ENCODE results near the gene STYXL1.

STYXL1 gene

DNA sequence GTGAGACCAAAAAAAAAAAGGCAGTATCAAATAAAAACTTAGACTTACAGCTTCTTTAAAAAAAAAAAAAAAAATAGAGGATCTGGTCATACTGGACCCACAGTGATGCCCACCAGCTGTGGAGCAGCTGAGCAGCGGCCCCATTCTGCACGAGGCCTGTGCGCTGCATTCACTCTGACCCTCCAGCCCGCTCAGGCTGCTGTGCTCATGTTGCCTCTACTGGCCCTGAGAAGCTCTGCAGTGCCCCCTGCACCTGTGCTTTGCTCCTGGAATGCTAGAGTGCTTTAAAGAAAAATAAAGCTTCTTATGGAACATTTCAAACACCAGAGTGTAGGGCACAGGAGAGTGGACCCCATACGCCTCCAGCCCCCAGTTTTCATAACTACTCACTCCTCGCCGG, 86.6 kb downstream of the STYXL1 start:
- in situ Hi-C loops (cut with HindIII; ENCODE audit: low sequenced_read_pairs), result loop anchor here (5.0 kb wide), 1 partner anchor 54 kb away; no protein-coding TSS in a partner anchor

DNA sequence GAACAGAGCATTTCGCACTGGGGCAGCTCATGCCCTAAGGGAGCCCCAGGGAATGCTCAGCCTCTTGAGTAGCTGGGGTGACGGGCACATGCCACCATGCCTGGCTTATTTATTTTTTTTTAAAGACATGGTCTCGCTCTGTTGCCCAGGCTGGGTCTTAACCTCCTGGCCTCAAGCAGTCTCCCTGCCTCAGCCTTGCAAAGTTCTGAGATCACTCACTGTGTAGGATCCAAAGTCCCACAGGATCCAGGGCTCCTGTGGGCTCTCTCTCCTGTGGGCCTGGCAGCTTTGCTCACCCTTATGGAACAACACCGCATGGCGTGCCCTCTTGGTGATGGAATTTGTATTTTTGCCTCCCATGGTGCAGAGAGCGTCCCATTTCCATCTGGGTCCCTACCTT, 87.4 kb downstream of the STYXL1 start:
- in situ Hi-C loops (cut with HindIII; ENCODE audit: low sequenced_read_pairs), result loop anchor here (5.0 kb wide), 1 partner anchor 53 kb away; no protein-coding TSS in a partner anchor

- in situ Hi-C loops (cut with HindIII; ENCODE audit: low sequenced_read_pairs), result no loop called here
Observed at GRCh38 chr7:75958802-75959543, 88.8 kb downstream of the STYXL1 start.

DNA sequence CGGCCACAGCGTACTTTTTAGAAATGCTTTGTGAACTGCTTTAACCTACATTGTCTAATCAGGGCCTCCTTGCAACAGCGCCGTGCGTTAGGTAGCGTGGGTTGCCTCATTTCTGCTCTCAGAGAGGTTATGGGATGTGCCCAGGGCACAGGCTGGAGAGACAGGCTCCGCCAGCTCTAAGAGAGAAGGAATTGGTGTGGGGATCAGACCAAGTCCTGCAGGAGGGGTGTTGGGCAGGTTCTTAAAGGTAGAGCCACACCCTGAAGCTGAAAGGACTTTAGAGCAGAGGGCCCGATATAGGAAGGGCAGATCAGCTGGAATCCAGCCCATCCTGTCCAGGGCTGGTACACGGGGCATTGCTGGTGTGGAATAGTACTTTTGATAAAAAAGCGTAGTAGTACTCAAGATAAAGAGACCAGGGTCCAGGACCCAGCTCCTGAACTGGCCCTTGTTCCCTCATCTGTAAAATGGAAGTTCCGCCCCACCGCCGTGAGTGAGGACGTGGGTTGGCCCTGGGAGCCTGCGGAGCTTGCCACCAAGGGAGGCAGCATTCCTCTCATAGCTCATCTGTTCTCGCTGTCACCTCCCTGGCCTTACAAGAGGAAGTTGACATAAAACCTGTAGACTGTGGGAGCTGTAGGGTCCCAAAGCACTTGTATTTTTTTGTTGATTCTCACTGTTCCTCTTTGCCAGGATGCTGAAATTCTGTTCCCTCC, 90.6 kb downstream of the STYXL1 start:
- in situ Hi-C loops (cut with HindIII; ENCODE audit: low sequenced_read_pairs), result no loop called here

- in situ Hi-C loops (cut with HindIII; ENCODE audit: low sequenced_read_pairs), result no loop called here
Observed at GRCh38 chr7:75955331-75955955, 92.4 kb downstream of the STYXL1 start.

DNA sequence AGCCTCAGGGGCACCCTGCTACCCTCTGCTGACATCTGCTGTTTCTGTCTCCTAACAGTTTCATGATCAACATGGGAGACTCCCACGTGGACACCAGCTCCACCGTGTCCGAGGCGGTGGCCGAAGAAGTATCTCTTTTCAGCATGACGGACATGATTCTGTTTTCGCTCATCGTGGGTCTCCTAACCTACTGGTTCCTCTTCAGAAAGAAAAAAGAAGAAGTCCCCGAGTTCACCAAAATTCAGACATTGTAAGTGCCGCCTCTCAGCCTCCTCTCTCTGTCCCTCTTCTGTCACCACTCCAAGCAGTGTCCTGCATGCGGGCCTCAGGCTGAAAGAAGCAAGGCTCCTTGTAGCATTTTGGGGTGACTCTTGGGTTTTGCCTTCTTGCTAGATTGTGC, 93.9 kb downstream of the STYXL1 start:
- in situ Hi-C loops (cut with HindIII; ENCODE audit: low sequenced_read_pairs), result no loop called here

DNA sequence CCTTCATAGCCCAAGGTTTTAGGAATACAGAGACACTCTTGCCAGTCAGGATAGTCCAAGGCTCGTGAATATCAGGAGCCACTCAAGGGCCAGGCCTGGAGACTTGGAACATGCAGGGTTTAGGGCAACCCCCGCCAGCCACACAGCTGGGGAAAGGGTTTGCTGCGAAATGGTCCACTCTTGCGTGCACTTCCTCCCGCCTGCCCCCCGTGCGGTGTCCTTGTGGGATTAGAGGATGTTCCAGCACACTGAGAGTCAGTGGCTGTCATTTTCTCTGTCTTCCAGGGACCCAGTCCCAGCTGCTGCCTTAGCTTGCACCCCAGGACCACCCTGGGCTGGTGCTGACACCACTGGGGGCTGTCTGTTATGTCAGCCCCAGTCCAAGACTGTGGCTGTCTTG, 94.4 kb downstream of the STYXL1 start:
- in situ Hi-C loops (cut with HindIII; ENCODE audit: low sequenced_read_pairs), result no loop called here

- in situ Hi-C loops (cut with HindIII; ENCODE audit: low sequenced_read_pairs), result no loop called here
Observed at GRCh38 chr7:75951506-75951905, 96.3 kb downstream of the STYXL1 start.

GRCh38 chr7:75950111-75950681, 97.6 kb downstream of the STYXL1 start:
- in situ Hi-C loops (cut with HindIII; ENCODE audit: low sequenced_read_pairs), result no loop called here

GRCh38 chr7:75948179-75948578, 99.6 kb downstream of the STYXL1 start:
- in situ Hi-C loops (cut with HindIII; ENCODE audit: low sequenced_read_pairs), result no loop called here
